D721Med (cell line): ENCODE results near the gene FER.
"Not testable (repeated sequence)": the region's sequence is repeated elsewhere in the genome, so short reads cannot be mapped to it uniquely, and the experiment has no call there.

Experiments
- DNase-seq: peaks from one replicate; pipeline ENCODE4 v3.0.0; 2011; ENCODE audit warnings: low spot score; ENCODE audit not compliant: insufficient read length
- FAIRE-seq: peaks from 2 replicates; lab custom pipeline; 2011; peaks lifted over from hg19 to GRCh38; lab: Jason Lieb, UNC
- CTCF ChIP-seq: IDR thresholded peaks from 2 replicates; pipeline ENCODE4 v1.5.1; 2012; ENCODE audit warnings: mild to moderate bottlenecking, control low read depth; ENCODE audit not compliant: insufficient read depth; ENCODE audit errors: missing control alignments

FER gene

GRCh38 chr5:108857905-108858304, 110.2 kb downstream of the FER start:
- FAIRE-seq (peak; percentile 38), DNase-seq (no peak)
- no peak for TF ChIP-seq CTCF

- TF ChIP-seq CTCF = no peak
- DNase-seq = no peak
- no peak for FAIRE-seq
These were observed 111.3 kb downstream of the FER start for GRCh38 chr5:108858959-108859358.

GRCh38 chr5:108862211-108862610, 114.5 kb downstream of the FER start:
- TF ChIP-seq CTCF = no peak
- no peak for FAIRE-seq

GRCh38 chr5:108866097-108866496, 118.4 kb downstream of the FER start:
- FAIRE-seq, DNase-seq: not testable (repeated sequence)

More at GRCh38 chr5:108862211-108862610, 114.5 kb downstream of the FER start:
- DNase-seq = no peak

- DNase-seq = no peak
- FAIRE-seq = no peak
- no peak for TF ChIP-seq CTCF
These were observed 120.0 kb downstream of the FER start for GRCh38 chr5:108867656-108868055.

DNA sequence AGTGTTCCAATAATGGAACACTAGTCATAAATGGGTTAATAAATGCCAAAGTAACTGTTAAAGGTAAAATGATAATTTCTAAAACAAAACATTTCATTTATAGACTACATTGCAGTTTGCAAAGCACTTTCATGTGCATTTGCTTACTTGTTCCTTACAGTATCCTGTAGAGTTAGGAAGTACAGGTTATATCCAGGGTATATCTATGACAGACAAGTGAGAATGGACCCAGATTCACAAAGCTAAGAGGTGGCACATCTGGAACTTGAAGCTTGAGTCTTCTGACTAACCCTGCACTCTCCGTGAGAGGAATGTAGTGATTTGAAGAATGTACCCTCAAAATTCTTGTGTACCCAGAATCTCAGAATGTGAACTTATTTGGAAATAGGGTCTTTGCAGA, 121.4 kb downstream of the FER start:
- FAIRE-seq (no peak), DNase-seq (no peak)
- no peak for TF ChIP-seq CTCF

DNA sequence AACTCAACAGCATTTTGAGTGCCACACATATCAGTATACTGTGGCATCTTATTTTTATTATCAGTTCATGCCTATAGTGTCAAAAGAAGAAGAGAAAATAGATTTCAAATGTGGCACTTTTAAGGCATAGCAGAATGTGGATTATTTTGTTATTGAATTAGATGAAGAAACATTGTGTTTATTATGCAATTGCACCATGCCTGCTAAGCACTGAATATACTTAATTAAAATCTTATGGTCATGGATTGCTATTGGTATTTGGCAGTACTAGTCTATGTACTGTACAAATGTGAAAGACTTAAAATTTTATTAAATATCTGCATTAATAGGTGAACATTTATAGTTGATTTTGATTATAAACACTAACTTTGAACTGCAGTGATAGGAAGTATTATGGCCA, 128.8 kb downstream of the FER start:
- no peak for DNase-seq
- FAIRE-seq = no peak
- TF ChIP-seq CTCF = no peak

DNA sequence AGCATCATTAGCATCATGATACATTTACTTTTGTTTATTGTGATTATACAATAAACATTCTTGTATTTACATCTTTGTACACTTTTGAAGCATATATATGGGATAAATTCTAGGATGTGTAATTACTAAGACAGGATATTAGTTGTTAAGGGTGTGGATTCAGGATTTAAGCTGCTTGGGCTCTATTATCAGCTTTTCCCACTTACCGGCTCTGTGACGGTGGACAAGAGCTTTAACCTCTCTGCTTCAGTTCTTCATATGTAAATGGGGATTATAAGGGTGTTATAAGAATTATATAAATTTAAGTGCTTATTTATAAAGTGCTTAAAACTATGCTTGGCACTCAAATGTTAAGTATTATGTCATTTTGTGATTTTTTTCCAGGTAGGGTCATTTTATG, 131.1 kb downstream of the FER start:
- FAIRE-seq (peak; percentile 92), DNase-seq (peak; percentile 27)

More for the DNA sequence above, 131.1 kb downstream of the FER start:
- TF ChIP-seq CTCF = no peak
